Glutamatergic neuron (in vitro differentiated cells): Measurements from ENCODE around the gene UBE2G2. TPM values are rescaled to one million over a fixed set of nuclear protein-coding genes. Genes with fewer than 3 reads are reported as not detected.

Experiments used
- DNase-seq: peaks from one replicate; pipeline ENCODE4 v3.0.0; 2022
- H3K27ac Mint-ChIP-seq: one replicate; pipeline ENCODE4 v1.8.0; 2020; ENCODE audit warnings: mild to moderate bottlenecking, mixed read lengths, inconsistent platforms; ENCODE audit not compliant: unreplicated experiment
- H3K27me3 Mint-ChIP-seq: one replicate; pipeline ENCODE4 v1.8.0; 2020; ENCODE audit warnings: mild to moderate bottlenecking, moderate library complexity, mixed read lengths, inconsistent platforms; ENCODE audit not compliant: unreplicated experiment
- H3K36me3 Mint-ChIP-seq: one replicate; pipeline ENCODE4 v1.8.0; 2020; ENCODE audit warnings: mild to moderate bottlenecking, mixed read lengths, inconsistent platforms; ENCODE audit not compliant: unreplicated experiment
- H3K4me1 Mint-ChIP-seq: one replicate; pipeline ENCODE4 v1.8.0; 2020; ENCODE audit warnings: mild to moderate bottlenecking, low read depth, mixed read lengths, inconsistent platforms; ENCODE audit not compliant: unreplicated experiment
- H3K4me3 Mint-ChIP-seq: one replicate; pipeline ENCODE4 v1.8.0; 2020; ENCODE audit warnings: mild to moderate bottlenecking, mixed read lengths, inconsistent platforms; ENCODE audit not compliant: unreplicated experiment
- H3K9me3 Mint-ChIP-seq: one replicate; pipeline ENCODE4 v1.8.0; 2020; ENCODE audit warnings: mild to moderate bottlenecking, moderate library complexity, mixed read lengths, inconsistent platforms; ENCODE audit not compliant: unreplicated experiment
- total RNA-seq: library from RNA; stranded (reverse); fragmentation: NEBNext Ultra II Directional; extraction: Animal tissue kit (Norgen Biotek cat#: 25700); gene quantifications from one replicate; pipeline ENCODE4 v1.2.1, GENCODE V29; 2021; ENCODE audit not compliant: unreplicated experiment
- TF ChIP-seq, protein P1 (sequence below): fragments of 200-600 bp; sonication (generic); IDR thresholded peaks from one replicate; pipeline ENCODE4 v1.5.0; 2021; ENCODE audit not compliant: partially characterized antibody, unreplicated experiment

The UBE2G2 gene
- total RNA-seq, 1 donor from 2014 or later: 77.7 TPM

DNA sequence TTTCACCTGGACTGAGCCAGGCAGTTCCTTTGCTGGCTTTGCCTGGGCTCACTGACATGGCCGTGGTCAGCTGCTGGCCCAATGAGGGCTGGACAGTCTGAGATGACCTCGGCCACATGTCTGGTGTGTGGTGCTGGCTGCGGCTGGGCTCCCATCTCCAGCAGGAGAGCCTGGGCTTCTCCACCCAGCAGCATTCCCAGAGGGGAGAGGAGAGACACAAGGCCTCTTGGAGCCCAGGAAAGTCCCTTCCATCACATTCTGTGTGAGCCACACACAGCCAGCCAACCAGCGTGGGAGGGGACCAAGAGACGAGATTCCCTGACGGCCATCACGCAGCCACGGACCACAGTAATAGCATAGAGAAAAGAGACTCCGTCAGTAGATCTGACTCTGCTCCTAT lies 37.3 kb upstream of the UBE2G2 start:
- no peak for DNase-seq
- TF ChIP-seq, protein P1, sequence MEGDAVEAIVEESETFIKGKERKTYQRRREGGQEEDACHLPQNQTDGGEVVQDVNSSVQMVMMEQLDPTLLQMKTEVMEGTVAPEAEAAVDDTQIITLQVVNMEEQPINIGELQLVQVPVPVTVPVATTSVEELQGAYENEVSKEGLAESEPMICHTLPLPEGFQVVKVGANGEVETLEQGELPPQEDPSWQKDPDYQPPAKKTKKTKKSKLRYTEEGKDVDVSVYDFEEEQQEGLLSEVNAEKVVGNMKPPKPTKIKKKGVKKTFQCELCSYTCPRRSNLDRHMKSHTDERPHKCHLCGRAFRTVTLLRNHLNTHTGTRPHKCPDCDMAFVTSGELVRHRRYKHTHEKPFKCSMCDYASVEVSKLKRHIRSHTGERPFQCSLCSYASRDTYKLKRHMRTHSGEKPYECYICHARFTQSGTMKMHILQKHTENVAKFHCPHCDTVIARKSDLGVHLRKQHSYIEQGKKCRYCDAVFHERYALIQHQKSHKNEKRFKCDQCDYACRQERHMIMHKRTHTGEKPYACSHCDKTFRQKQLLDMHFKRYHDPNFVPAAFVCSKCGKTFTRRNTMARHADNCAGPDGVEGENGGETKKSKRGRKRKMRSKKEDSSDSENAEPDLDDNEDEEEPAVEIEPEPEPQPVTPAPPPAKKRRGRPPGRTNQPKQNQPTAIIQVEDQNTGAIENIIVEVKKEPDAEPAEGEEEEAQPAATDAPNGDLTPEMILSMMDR: no peak
- peaks cover 5% of the 10 kb centered on the region for H3K9me3 Mint-ChIP-seq
- no peak overlapping the region for H3K27ac Mint-ChIP-seq
- peaks cover 4% of the 10 kb centered on the region for H3K4me1 Mint-ChIP-seq
- no peaks in the 10 kb centered on the region for H3K36me3 Mint-ChIP-seq
- H3K4me3 Mint-ChIP-seq: no peak overlapping the region
- H3K27me3 Mint-ChIP-seq: peaks cover 8% of the 10 kb centered on the region

DNA sequence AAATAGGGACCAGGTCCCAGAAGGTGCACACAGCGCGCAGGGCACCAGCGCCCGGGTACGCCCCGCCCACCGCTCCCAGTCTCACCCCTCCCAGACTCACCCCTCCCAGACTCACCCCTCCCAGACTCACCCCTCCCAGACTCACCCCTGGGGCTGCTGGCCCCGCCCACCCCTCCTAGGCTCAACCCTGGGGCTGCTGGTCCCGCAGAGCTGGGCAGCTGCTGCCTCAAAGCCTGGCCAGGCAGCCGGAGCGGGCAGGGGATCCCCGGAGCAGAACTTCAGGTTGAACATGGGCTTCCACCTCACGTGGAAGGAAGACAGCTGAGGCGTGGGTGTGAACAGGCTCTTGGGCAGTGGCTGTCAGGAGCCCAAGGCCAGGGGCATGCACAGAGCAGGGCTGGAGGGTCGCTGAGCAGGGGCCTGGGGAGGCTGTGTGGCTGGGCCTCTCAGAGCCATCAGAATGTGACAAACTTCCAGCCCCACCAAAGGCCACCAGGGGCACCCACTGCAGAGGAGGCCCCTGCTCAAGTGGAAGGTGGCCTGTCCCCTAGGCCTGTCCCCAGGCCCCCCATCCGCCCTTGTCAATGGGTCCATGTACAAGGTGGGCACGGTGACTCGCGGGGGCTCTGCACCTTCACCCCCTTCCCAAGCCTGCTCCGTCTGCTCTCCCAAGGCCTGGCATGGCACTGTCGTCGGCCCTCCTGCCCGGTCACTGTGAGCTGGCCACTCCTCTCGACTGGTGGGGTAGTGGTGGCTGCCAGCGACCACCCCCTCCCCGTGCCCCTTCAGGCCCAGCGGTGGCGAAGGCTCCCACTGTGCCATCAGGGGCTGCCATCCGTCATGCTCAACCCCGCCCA lies 36.6 kb upstream of the UBE2G2 start:
- DNase-seq: no peak
- Mint-ChIP-seq H3K4me3 (no peak overlapping the region), H3K27ac (no peak overlapping the region), H3K4me1 (peaks cover 4% of the 10 kb centered on the region), H3K9me3 (peaks cover 5% of the 10 kb centered on the region), H3K36me3 (no peaks in the 10 kb centered on the region), H3K27me3 (peaks cover 11% of the 10 kb centered on the region)
- TF ChIP-seq, protein P1: no peak

DNA sequence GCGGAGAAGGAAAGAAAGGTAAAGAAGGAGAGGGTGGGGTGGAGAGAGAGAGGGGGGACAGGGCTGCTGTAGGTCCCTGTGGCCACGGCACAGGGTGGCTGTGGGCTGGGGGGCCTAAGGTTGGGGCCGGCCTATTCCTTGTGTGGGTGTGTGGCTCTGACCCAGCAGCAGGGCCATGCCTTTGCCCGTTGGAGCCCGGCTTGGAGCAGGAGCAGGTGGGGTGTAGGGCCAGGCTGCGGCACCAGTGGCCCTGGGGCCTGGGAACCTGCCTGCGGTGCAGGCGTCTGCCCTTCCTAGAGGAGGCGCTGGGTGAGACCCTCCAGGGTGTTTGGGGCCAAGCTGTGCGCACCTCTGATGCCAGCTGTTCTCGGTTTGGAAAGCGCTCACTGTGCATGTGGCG lies 35.9 kb upstream of the UBE2G2 start:
- TF ChIP-seq, protein P1: no peak
- peaks cover 11% of the 10 kb centered on the region for H3K27me3 Mint-ChIP-seq

DNA sequence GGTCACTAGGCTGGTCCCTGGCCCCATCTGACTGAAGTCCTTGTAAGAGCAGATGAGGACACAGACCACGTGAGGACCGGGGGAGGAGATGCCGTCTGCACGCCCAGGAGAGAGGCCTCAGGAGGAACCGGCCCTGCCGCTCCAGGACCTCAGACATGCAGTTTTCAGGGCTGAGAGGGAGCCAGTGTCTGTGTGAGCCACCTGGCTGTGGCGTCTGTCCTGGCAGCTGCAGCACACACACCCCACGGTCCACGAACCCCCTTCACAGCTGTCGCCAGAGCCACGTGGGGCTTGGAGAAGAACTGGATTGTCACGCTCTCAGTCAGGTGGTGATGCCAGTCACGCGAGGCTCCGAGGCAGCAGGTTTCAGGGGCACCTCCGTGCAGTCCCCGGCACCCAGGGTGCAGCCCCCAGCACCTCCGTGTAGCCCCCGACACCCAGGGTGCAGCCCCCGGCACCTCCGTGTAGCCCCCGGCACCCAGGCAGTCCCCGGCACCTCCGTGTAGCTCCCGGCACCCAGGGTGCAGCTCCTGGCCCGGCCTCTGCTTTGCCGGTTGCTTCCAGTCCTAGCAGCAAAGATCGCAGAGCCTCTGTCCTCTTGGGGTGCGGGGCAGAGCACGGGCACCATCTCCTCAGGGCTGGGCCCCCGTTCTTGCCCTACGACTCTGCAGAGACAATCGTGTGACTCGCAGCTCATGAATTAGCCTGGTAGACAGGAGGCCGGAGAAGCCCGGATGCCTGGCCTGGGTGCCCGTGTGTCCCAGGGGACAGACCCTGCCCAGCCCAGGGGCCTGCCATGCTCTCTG lies 35.2 kb upstream of the UBE2G2 start:
- peak; percentile 71 for DNase-seq
- no peak overlapping the region for H3K4me3 Mint-ChIP-seq
- peak overlapping the region; percentile 76 for H3K27ac Mint-ChIP-seq
- TF ChIP-seq, protein P1: no peak
- no peaks in the 10 kb centered on the region for H3K36me3 Mint-ChIP-seq
- H3K9me3 Mint-ChIP-seq: peaks cover 3% of the 10 kb centered on the region
- H3K4me1 Mint-ChIP-seq: peaks cover 6% of the 10 kb centered on the region
- peaks cover 11% of the 10 kb centered on the region for H3K27me3 Mint-ChIP-seq

More for the DNA sequence above, 35.9 kb upstream of the UBE2G2 start:
- Mint-ChIP-seq H3K27ac (no peak overlapping the region), H3K4me3 (no peak overlapping the region), H3K9me3 (peaks cover 5% of the 10 kb centered on the region), H3K4me1 (peaks cover 6% of the 10 kb centered on the region), H3K36me3 (no peaks in the 10 kb centered on the region)
- DNase-seq: no peak

DNA sequence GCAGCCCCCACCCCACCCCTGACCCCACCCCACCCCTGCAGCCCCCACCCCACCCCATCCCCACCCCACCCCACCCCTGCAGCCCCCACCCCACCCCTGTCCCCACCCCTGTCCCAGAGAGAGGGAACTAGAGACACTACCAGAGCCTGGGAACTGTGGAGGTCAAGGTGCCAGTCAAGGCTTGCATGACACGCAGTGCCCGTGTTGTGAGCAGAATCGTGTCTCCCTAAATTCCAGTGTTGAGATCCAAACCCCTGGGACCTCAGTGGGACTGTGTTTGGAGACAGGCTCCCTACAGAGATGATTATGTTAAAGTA lies 34.7 kb upstream of the UBE2G2 start:
- Mint-ChIP-seq H3K4me3 (no peak overlapping the region), H3K9me3 (peaks cover 3% of the 10 kb centered on the region), H3K4me1 (peaks cover 6% of the 10 kb centered on the region), H3K27me3 (peaks cover 11% of the 10 kb centered on the region), H3K27ac (peak overlapping the region; percentile 76), H3K36me3 (peaks cover 1% of the 10 kb centered on the region)
- TF ChIP-seq, protein P1: no peak
- no peak for DNase-seq
